Activated T-helper 9 cell treated with anti-CD3 and anti-CD28 coated beads, Interleukin-2, amount 50 U/mL, for 16 hours (primary cell): ENCODE data around the gene DMWD.
A peak's percentile ranks its signal among the peaks of the same experiment; 100 is the strongest.

Experiments used
- DNase-seq: peaks from one replicate; pipeline ENCODE4 v3.0.0-alpha.2; 2020; ENCODE audit warnings: low read depth

The DMWD gene, protein sequence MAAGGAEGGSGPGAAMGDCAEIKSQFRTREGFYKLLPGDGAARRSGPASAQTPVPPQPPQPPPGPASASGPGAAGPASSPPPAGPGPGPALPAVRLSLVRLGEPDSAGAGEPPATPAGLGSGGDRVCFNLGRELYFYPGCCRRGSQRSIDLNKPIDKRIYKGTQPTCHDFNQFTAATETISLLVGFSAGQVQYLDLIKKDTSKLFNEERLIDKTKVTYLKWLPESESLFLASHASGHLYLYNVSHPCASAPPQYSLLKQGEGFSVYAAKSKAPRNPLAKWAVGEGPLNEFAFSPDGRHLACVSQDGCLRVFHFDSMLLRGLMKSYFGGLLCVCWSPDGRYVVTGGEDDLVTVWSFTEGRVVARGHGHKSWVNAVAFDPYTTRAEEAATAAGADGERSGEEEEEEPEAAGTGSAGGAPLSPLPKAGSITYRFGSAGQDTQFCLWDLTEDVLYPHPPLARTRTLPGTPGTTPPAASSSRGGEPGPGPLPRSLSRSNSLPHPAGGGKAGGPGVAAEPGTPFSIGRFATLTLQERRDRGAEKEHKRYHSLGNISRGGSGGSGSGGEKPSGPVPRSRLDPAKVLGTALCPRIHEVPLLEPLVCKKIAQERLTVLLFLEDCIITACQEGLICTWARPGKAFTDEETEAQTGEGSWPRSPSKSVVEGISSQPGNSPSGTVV

DNA sequence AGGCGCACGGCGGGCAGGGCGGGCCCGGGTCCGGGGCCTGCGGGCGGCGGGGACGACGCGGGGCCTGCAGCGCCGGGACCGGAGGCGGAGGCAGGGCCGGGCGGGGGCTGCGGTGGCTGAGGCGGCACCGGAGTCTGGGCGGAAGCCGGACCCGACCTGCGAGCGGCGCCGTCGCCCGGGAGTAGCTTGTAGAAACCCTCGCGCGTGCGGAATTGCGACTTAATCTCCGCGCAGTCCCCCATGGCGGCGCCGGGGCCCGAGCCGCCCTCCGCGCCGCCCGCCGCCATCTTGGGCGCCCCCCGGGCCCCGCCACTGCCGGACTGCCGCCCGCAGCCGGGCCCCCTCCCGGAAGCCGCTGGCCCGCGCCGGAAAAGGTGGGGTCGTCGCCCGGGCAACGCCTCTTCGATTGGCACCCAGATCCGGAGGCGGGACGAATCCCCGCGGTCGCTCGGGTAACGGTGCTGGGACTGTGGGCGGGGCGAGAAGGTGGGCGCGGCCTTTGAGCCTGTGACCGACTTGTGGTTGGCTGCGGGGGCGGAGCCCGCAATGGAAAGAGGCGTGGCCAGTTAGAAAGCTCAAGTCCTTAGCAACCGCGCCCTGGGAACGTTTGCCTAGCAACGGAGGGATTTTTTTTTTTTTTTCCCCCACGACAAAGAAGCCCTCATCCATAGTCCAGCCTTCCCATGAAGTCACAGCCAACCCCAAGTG is at the start of gene DMWD:
TSS of gene DMWD (minus strand) at position 376 of the 708 bp plus-strand sequence. CDS start at position 287, 89 bp downstream.
- peak; percentile 100 for DNase-seq

DNA sequence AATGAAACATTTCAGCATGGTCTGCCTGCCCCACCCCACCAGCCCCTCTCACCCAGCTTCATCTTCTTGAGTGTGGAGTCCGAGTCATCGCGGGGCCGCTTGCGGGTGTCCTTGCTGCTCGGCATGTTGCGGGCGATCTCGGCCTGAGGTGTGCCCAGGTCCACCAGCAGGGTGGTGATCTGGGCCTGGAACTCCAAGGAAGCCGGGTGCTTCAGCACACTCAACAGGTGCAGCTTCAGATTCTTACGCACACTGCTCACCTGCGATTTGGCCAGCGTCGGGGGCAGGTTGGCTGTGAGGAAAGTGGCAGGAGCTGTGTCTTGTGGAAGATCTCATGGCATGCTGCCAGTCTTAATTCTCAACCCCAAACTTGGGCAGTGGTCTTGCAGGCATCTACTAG is 49.6 kb upstream of the DMWD start:
- DNase-seq = no peak

DNA sequence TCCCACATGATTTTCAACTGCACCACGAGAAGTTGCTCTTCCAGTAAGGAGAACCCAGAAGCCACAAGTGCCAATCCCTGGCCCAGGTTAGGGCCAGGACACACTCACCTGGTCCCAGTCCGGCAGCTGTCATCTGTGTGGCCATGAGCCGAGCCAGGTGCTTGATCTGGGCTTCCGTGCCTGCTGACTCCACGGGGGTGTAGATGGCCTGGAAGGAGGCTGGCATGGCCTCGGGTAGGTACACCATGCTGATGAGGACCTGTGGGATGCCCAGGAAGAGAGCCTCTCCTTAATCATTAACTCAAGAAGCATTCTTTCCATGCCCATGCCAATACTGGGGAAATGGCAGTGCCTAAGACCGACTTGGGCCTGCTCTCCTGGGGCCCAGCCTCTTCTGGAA is 42.3 kb upstream of the DMWD start:
- DNase-seq = no peak

DNA sequence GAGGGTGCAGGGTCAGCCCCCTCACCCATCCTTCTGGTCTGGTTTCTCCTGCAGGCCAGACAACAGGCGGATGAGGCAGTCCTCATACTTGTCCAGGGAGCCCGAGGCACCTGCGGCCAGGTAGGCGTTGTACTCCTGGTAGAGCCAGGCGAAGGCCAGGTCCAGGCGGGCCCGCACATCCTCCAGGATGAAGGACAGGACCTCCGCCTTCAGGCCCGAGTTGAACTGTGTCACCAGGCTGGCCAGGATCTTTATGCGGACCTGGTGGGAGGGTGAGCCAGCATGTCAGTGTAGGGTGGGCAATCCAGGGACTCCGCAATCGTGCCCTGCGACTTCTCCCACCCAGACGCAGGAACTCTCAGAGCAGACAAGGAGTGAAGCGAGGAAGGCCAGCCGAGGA is 36.3 kb upstream of the DMWD start:
- DNase-seq = no peak

DNA sequence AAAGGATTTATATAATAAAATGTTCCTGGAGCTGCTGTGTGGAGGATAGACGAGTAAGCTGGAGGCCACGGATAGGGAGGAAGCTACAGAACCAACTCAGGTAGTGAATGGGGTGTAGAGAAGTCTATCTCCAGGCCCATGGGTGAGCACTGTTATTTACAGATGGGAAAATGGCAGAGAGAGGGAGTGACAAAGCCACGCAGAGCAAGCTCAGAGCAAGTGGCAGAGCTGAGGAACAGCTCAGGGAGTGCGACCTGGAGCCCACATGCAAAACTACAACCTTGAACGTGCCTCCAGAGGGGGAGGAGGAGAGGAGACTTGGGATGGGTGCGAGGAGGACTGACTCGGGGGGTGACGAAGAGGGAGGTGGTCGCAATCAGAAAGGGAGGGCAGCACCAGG is 35.9 kb upstream of the DMWD start:
- no peak for DNase-seq

DNA sequence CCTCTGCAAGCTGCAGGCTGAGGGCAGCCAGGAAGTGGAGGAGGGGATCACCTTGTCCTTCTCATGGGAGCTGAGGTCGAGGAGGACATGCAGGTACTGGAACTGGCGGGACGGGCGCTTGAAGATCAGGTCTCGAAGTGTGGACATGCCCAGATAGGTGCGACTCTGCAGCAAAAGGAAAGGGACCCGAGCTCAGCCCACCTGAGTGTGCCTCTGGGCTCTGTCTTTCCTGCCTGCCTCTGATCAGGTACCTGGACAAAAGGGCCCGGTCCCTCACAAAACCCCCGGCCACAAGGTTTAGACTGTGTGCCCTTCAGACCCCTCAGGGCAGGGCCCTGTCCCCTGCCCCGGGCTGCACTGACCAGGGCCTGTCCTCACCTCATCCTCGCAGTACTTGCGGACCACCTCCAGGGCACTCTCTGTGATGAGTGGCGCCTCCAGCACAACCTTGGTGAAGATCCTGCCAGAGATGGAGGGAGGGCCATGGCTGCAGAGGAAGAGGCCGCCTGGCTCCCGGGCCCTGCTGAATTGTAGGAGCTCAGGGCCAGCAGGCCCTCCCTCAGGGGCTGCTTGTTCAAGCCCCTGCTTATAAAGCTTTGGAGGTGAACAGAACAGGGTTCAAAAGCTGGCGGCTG is 34.9 kb upstream of the DMWD start:
- DNase-seq = no peak

DNA sequence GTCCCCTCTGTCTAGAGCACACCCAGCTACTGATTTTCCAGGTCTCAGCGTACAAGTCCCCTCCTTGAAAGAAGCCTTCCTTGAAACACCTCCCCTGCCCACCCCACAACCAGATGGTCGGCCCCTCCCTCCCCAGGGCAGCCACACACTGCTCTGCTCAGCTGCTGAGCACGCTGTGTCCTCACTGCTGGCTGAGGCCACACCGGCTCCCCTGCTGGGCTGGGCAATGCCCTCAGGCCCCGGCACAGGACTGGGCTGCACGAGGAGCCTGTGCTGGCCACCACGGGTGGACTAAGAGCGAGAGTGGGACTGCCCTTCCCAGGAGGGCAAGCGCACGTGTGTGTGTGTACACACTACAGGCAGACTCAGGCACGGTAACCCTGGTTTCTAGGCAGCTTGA is 34.3 kb upstream of the DMWD start:
- DNase-seq = no peak

DNA sequence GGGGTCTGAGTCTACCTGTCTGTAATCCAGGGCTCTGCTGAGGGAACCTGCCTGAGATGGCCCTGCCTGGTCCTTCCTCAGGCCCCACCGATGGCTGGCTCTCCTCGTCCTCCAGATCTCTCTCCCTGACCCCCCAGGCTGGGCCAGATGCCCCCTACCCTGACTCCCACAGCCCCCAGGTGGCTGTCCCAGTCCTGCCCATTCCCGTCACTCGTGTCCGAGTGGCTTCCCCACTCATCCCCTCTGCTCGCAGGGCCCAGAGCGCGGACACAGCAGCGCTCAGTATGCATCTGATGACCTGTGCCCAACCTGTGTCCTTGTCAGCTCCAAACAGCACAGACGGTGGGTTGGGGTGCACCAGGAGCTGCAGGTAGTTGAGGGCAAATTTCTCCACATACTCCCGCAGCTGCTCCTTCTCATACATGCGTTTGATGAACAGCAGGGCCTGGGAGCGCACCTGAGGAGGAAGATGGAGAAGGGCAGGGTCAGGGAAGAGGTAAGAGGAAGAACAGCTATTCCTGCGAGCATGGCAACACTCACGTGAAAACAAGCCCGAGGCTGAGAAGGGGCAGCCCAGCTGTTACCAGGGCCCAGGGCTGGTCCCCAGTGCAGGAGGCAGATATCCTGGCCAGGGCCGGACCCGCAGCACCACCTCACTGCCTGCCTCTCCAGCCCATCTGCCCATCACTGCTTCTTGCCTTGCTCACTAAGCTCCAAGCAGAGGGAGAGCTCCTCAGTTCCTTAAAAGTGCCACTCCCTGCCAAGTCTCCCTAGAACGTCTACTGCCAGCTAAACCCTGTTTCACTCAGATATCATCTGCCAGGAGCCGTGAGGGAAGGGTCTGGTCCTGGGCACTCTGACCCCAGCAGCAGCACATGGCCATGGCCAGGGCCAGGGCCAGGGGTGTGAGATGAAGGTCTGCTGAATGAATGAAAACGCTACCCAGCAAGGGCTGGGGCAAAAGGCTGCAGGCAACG is 33.6 kb upstream of the DMWD start:
- DNase-seq = no peak

DNA sequence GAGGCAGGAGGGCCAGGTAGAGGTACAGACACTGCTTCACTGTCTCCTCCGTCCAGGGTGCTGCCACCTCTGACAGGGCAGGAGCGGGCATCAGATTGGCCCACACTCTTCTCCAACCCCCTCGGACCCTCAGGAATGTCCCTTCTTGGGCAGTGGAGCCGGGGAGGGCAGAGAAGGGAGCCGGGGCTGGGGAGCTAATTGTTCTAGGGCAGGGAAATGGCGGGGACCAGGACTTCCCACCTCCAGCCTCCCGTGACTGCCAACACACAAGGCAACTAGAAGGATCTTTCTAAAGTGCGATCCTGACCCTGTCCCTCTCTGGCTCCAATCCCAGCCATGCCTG is 32.6 kb upstream of the DMWD start:
- no peak for DNase-seq

DNA sequence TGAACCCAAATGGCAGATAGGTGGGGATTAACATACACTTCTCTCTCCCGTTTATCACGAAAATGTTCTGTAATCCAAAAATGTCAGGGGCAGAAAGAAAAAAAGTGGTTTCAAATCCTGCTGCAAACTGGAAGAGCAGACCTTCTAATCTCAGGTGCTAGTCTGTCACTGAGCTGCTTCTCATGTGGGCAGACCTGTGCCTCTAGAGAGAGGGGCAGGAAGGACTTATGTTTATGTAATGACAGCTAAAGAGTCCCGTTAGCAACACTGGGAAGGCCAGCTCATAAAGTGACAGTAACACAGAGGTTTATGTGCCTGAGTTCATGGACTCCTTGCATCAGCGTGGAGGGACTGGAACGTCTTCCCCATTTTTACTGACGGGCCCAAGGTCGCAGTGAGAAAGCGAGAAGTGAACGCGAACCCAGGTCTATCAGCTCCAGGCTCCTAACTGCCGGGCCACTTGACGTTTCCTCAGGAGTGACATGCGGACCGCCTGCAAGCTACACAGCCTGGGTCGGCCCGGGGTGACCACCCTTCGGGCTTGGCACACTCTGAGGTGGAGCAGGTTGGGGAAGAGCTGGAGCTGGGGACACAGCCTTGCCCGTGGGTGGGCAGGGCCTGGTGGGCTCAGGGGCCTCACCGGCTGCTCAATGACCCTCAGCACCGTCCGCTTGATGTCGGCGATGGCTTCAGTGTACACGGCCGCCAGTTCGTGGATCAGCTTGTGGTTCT is 32.1 kb upstream of the DMWD start:
- DNase-seq = no peak

DNA sequence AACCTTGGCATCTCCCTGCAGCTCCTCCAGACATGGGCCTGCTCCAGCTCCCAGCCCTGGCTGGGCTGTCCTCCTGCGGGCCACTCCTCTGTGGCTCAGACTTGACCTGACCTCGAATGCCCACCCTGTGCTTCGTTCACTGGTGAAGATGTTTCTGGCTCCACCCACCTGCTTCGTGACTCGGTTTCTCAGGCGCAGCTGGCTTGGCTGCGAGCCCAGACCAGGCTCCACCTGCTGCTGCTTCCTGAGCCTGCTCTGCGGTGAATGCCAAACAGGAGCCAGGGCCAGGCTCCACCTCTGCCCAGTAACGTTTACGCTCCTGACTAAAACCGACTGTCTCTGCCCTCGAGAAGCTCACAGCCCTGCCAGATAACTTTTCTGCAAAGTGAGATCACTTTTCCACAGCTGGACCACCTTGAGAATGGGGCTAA is 31.4 kb upstream of the DMWD start:
- DNase-seq = no peak

DNA sequence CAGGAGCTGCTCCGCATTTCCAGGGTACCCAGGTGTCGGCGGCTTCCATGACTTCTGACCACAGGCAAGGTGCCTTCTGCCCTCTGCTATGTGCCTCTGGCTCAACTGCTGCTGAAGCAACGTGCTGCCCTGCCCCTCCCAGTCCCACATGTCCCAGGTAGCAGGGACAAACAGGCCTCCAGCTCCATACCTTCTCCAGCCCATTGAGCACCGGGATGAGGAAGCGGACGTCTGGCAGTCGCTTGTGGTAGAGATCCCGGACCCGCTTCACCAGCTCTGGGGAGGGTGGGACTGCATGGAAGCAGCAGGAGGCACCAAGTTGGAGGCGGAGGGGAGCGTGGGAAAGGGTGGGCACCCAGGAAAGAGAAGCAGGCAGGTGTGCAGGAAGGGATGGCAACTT is 30.5 kb upstream of the DMWD start:
- DNase-seq = no peak

DNA sequence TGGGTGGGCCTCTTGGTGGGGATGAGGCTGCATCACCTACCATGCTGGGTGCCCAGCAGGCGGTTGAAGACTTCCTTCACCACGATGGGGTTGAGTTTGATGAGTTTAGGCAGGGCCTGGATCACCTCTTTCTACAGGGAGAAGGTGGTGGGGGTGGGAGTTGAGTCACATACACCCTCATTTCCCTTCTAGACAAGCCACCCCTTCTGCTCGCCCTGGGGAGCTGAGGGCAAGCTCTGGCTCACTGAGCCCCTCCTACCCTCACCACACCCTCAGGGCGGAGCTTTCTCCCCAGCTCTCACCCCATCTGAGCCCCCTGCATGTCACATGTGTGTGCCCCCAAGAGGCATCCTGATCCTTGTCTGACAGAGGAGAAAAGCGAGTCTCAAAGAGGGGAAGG is 30.1 kb upstream of the DMWD start:
- DNase-seq = no peak

DNA sequence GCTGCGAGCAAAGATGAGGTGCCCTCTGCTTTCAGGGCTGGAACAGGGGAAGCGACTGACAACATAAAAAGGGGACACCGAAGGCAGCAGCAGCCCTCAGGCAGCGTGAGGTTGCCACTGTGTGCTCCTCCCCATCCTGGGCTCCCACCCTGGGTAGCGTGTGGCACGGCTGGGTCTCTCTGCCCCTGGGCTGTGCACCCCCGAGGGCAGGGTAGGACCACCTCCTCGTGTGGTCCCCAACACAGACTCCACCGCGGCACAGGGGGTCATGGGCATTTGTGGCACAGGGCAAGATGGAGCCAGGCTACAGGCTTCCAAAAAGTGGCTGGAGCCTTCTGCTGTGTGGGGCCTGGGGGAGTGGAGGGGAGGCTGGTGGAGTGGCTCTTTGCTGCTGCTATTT is 28.9 kb upstream of the DMWD start:
- DNase-seq = no peak

DNA sequence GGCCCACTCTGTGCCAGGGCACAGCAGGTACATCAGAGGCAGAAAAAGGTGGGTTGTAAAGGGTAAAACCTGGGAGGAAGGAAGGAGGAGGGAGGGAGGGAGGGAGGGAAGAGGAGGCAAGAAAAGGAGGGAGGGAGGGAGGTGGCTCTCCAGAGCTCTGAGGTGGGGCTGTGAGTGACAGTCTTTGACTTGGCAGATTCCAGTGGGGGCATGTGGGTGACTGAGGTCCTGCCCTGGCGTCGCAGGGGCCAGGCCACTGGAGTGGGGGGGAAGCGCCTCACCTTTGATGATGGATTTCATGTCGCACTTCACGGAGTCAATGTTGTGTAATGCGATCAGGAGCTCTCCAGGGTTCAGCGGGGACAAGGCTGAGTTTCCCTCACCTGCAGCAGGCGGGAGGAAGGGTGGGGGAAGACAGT is 28.5 kb upstream of the DMWD start:
- DNase-seq = no peak

DNA sequence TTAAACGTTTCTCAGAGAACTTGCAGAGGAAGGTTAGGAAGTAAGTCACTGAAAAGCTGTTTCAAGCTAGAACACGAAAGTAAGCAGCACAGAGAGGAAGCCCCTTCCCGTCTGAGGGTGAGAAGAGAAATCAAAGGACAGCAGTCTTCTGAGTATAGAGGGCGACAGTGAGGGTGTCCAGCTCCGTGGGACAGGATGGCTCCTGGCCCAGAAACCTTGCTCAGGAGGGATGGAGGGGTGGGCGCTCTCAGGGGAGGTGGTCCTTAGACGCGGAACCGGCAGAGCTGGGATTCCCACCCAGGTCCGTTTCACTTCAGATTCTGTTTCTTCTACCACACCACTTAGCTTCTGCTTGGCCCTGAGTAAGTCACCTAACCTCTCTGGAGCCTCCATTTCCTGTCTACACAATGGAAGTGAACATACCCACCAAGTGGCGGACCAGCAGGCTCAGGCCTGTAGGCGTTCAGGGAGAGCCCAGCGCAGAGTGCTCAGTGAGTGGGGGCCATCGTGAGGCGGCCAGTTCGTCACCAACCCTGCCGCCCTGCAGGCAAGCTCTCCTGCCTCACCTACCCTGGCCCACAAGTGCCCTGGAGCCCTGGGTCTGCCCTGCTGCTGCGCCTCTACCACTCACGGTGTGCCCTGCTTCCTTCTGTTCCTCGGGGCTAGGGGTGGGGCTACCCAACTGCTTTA is 27.9 kb upstream of the DMWD start:
- DNase-seq = no peak

DNA sequence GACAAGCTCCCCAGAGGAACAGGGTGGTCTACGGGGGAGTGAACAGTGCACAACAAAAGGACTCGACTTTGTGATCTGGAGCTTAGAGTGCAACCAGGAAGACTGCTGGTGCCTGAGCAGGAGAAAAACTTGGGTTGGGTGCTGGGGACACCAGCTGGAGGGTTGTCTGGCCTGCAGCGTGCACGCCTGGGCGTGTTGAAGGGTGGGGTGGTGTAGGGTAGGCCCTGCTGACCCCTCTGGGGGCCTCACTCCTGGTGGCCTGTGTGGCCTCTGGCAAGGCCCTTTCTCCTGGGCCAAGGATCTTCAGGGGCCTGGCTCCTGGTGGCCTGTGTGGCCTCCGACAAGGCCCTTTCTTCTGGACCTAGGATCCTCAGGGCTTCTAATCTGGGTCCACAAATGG is 27.1 kb upstream of the DMWD start:
- no peak for DNase-seq

DNA sequence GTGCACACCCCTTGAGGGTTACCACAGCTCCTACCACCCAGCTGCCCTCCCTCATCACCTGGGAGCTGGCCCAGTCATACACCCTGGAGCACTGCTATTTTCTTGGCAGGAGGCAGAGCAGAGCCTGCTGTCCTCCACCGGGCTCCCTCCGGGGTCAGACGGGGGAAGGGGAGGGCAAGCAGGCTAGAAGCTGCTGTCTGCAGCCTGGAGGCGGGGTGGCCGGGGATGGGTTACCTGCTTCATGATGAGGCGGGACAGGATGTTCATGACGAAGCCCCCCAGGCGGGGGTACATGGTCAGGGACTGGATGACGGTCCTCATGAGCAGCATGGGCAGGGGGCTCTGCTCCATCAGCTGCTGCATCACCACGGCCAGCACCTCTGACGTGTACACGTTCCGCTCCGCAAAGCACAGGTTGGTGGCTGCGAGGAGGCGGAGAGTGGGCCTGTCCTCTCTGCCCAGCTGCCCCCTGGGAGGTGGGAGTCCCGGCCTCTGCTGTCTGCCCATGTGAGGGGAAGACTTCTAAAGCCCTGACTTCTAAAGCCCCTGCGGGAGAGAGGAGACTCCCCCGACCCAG is 25.2 kb upstream of the DMWD start:
- DNase-seq = no peak

DNA sequence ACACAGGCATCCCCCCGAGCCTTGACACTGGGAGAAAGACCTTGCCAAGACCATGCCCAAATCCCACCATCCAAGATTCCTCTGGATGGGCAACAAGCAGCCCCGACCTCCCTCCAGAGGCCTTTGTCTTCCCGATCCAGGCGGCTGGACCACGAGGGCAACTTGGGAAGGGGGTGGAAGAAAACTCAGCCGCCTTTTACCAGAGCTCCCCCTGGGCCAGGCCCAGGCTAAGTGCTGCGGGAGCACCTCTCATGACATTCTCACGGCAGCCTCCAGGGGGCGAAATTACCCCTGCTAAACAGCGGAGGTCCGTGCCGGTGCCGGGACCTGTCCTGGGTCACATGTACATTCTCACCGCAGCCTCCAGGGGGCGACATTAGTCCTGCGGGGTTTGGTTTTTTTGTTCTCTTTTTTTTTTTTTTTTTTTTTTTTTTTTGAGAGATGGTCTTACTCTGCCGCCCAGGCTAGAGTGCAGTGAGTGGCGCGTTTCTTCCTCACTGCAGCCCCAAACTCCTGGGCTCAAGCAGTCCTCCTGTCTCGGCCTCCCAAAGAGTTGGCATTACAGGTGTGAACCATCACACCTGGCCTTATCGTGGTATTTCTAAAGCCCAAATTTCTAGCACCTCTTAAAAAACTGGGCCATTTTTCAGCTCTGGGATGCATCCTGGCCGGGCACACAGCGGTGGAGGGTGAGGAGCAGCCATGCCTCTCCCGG is 24.5 kb upstream of the DMWD start:
- peak; percentile 92 for DNase-seq
